ENCODE measurements around the gene PRB2. TPM values are rescaled to one million over a fixed set of nuclear protein-coding genes. Genes with fewer than 3 reads are reported as not detected.

PRB2 gene
- total and polyA plus RNA-seq, 8 donors = not detected

GRCh38 chr12:11348439-11348838, 46.9 kb downstream of the PRB2 start:
- DNase-seq = no peak
- no peaks in the 10 kb centered on the region for H3K27me3 ChIP-seq
- WGBS, 5 donors = 88 to 98% (median 94%) methylated on average over 9 of the region's 9 CpGs
- no peaks in the 10 kb centered on the region for H3K36me3 ChIP-seq
- no peaks in the 10 kb centered on the region for H3K4me1 ChIP-seq
- H3K27ac ChIP-seq = no peak overlapping the region
- TF ChIP-seq POLR2AphosphoS5 (IDR thresholded peaks at IDR 0.05) (no peak), EP300 (IDR thresholded peaks at IDR 0.05) (no peak), POLR2A (IDR thresholded peaks at IDR 0.05) (no peak)
- TF ChIP-seq, protein P1, sequence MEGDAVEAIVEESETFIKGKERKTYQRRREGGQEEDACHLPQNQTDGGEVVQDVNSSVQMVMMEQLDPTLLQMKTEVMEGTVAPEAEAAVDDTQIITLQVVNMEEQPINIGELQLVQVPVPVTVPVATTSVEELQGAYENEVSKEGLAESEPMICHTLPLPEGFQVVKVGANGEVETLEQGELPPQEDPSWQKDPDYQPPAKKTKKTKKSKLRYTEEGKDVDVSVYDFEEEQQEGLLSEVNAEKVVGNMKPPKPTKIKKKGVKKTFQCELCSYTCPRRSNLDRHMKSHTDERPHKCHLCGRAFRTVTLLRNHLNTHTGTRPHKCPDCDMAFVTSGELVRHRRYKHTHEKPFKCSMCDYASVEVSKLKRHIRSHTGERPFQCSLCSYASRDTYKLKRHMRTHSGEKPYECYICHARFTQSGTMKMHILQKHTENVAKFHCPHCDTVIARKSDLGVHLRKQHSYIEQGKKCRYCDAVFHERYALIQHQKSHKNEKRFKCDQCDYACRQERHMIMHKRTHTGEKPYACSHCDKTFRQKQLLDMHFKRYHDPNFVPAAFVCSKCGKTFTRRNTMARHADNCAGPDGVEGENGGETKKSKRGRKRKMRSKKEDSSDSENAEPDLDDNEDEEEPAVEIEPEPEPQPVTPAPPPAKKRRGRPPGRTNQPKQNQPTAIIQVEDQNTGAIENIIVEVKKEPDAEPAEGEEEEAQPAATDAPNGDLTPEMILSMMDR (IDR thresholded peaks at IDR 0.05) = no peak
- intact Hi-C loops (cut with DNase I; ENCODE audit: low total_unique reads) = no loop called here
- H3K4me3 ChIP-seq = no peak overlapping the region
- peaks cover 0 to 10% (median 2%) of the 10 kb centered on the region in 4 donors for H3K9me3 ChIP-seq

GRCh38 chr12:11347810-11348209, 47.6 kb downstream of the PRB2 start:
- intact Hi-C loops (cut with DNase I; ENCODE audit: low total_unique reads) = no loop called here
- Histone ChIP-seq H3K27ac (no peak overlapping the region), H3K36me3 (no peaks in the 10 kb centered on the region), H3K4me3 (no peak overlapping the region), H3K27me3 (no peaks in the 10 kb centered on the region), H3K9me3 (peaks cover 0 to 10% (median 2%) of the 10 kb centered on the region in 4 donors), H3K4me1 (no peaks in the 10 kb centered on the region)
- no peak for TF ChIP-seq POLR2AphosphoS5 (IDR thresholded peaks at IDR 0.05)
- WGBS, 5 donors = 77 to 84% (median 81%) methylated on average over 6 of the region's 6 CpGs
- DNase-seq = no peak

GRCh38 chr12:11344500-11344899, 50.9 kb downstream of the PRB2 start:
- WGBS, 5 donors = 30 to 66% (median 50%) methylated on average over 2 of the region's 2 CpGs
- Histone ChIP-seq H3K36me3 (no peaks in the 10 kb centered on the region), H3K27ac (no peak overlapping the region), H3K4me3 (no peak overlapping the region), H3K9me3 (peaks cover 0 to 11% (median 5%) of the 10 kb centered on the region in 4 donors), H3K4me1 (no peaks in the 10 kb centered on the region), H3K27me3 (no peaks in the 10 kb centered on the region)
- intact Hi-C loops (cut with DNase I; ENCODE audit: low total_unique reads) = no loop called here
- TF ChIP-seq POLR2AphosphoS5 (IDR thresholded peaks at IDR 0.05) = no peak
- TF ChIP-seq POLR2A (IDR thresholded peaks at IDR 0.05) = no peak
- TF ChIP-seq, protein P1 (IDR thresholded peaks at IDR 0.05) = no peak
- TF ChIP-seq EP300 (IDR thresholded peaks at IDR 0.05) = no peak
- DNase-seq = no peak

Other genes with a start within 250 kb of the PRB2 start
- 10 to 100 TPM in 4 of 5 donors, 1 to 10 TPM in 1; 5.7 to 12.5 (median 11.4) TPM for gene SMIM10L1, start 224.4 kb downstream of the PRB2 start, total RNA-seq
- gene SMIM10L1, start 224.4 kb downstream of the PRB2 start, polyA plus RNA-seq = 10 to 100 TPM in 1 of 3 donors, 1 to 10 TPM in 2; 7.8 to 10.5 (median 9.8) TPM
- not detected for gene TAS2R42, start 208.6 kb downstream of the PRB2 start, total RNA-seq
- not detected for gene TAS2R42, start 208.6 kb downstream of the PRB2 start, polyA plus RNA-seq
- gene PRB3, start 125.9 kb downstream of the PRB2 start, total RNA-seq = not detected
- gene PRB3, start 125.9 kb downstream of the PRB2 start, polyA plus RNA-seq = not detected
- not detected for gene PRB4, start 85.1 kb downstream of the PRB2 start, total RNA-seq
- gene PRB4, start 85.1 kb downstream of the PRB2 start, polyA plus RNA-seq = not detected